ENCODE data around the gene DSG3.
"Not testable (repeated sequence)": the region's sequence is repeated elsewhere in the genome, so short reads cannot be mapped to it uniquely, and the experiment has no call there.

The DSG3 gene

DNA sequence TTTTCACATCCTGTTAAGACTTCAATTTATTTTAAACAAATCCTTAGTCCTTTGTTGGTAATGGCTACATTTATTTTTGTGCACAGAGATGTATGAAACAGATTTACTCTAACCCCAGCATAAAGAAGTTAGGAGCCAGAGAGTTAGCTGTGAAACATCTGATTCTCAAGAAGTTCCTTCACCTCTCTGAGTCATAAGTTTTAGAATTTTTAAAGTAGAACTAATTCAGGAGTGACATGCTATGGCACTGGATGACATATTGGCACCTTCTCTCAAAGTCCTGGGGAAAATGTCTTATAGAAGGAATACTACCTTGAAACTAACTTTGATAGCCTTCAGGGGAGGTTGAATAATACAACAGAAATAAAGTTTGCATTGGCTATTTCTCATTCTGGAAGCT is 44.0 kb downstream of the DSG3 start:
- Histone ChIP-seq H3K36me3 (ENCODE audit: control insufficient read depth, insufficient read depth, low read length) (no peaks in the 10 kb centered on the region), H3K9me3 (ENCODE audit: control insufficient read depth, insufficient read depth, low read length) (no peaks in the 10 kb centered on the region), H3K4me1 (ENCODE audit: control insufficient read depth, insufficient read depth, low read length) (no peaks in the 10 kb centered on the region), H3K4me3 (ENCODE audit: low read depth, low read length) (no peak overlapping the region), H3K27ac (ENCODE audit: low read depth, low read length) (no peak overlapping the region), H3K9ac (ENCODE audit: low read depth, low read length) (no peak overlapping the region), H3K27me3 (ENCODE audit: control insufficient read depth, insufficient read depth, low read length) (no peaks in the 10 kb centered on the region)

DNA sequence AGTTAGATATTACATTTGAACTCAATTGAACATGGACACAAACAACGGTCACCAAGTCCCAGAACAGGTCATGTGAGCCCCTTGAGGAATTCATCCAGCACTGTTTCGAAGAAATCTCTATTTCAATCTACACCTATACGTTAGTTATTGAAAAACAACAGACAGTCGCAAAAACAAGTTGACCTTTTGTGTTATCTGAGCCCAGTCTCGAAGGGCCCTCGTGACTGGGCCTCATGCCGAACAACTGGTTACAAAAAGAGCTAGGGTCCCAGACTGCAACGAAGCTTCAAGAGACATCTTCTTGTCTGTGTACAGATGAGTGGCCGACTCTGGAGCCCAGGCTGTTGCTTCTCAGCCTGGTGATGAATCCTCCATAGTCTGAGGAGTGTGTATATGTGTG is 45.1 kb downstream of the DSG3 start:
- Histone ChIP-seq H3K27ac (ENCODE audit: low read depth, low read length) (no peak overlapping the region), H3K4me3 (ENCODE audit: low read depth, low read length) (no peak overlapping the region), H3K4me1 (ENCODE audit: control insufficient read depth, insufficient read depth, low read length) (0 out of 2 replicates have a peak, but pooled peaks cover 8% of the 10 kb centered on the region), H3K9ac (ENCODE audit: low read depth, low read length) (no peak overlapping the region), H3K9me3 (ENCODE audit: control insufficient read depth, insufficient read depth, low read length) (no peaks in the 10 kb centered on the region), H3K36me3 (ENCODE audit: control insufficient read depth, insufficient read depth, low read length) (no peaks in the 10 kb centered on the region), H3K27me3 (ENCODE audit: control insufficient read depth, insufficient read depth, low read length) (peaks cover 4% of the 10 kb centered on the region; the same call in 1 of the 2 replicates)

DNA sequence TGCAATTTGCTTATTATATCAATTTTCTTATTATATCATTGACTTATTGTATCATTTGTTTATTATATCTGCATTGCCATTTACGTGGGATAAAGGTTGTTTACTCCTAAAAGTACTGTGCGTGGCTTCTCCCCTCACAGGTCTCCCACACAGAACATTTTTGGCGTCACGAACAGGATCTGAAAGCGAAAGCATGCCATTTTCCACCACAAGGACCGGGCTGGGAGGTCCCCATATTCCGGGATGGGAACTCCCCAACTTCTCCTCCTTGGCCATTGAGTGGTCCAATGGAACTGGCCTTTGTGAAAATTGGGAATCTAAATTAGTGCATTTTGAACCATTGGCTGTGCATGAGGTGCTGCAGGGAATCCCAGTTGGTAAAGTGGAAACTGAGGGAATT is 45.6 kb downstream of the DSG3 start:
- Histone ChIP-seq H3K4me3 (ENCODE audit: low read depth, low read length) (no peak overlapping the region), H3K36me3 (ENCODE audit: control insufficient read depth, insufficient read depth, low read length) (no peaks in the 10 kb centered on the region), H3K4me1 (ENCODE audit: control insufficient read depth, insufficient read depth, low read length) (0 out of 2 replicates have a peak, but pooled peaks cover 8% of the 10 kb centered on the region), H3K27ac (ENCODE audit: low read depth, low read length) (no peak overlapping the region), H3K27me3 (ENCODE audit: control insufficient read depth, insufficient read depth, low read length) (peaks cover 4% of the 10 kb centered on the region; the same call in 1 of the 2 replicates), H3K9me3 (ENCODE audit: control insufficient read depth, insufficient read depth, low read length) (no peaks in the 10 kb centered on the region), H3K9ac (ENCODE audit: low read depth, low read length) (no peak overlapping the region)

DNA sequence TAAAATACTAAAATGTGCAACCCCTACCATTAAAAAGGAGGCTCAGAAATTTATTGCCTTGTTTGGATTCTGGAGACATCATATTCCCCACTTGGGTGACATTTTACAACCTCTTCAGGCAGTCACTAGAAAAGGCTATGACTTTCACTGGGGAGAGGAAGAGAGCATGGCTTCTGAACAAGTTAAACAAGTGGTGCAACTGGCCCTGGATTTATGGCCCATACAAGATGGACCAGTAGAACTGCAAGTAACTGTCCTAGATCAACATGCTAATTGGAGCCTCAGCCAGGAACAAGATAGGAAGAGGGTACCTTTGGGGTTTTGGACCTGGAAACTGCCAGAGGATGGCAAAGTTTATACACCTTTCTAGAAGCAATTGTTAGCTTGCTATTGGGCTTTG is 46.4 kb downstream of the DSG3 start:
- Histone ChIP-seq H3K27ac (ENCODE audit: low read depth, low read length) (no peak overlapping the region), H3K9me3 (ENCODE audit: control insufficient read depth, insufficient read depth, low read length) (no peaks in the 10 kb centered on the region), H3K9ac (ENCODE audit: low read depth, low read length) (no peak overlapping the region), H3K4me3 (ENCODE audit: low read depth, low read length) (no peak overlapping the region), H3K4me1 (ENCODE audit: control insufficient read depth, insufficient read depth, low read length) (0 out of 2 replicates have a peak, but pooled peaks cover 8% of the 10 kb centered on the region), H3K36me3 (ENCODE audit: control insufficient read depth, insufficient read depth, low read length) (no peaks in the 10 kb centered on the region), H3K27me3 (ENCODE audit: control insufficient read depth, insufficient read depth, low read length) (peaks cover 4% of the 10 kb centered on the region; the same call in 1 of the 2 replicates)

DNA sequence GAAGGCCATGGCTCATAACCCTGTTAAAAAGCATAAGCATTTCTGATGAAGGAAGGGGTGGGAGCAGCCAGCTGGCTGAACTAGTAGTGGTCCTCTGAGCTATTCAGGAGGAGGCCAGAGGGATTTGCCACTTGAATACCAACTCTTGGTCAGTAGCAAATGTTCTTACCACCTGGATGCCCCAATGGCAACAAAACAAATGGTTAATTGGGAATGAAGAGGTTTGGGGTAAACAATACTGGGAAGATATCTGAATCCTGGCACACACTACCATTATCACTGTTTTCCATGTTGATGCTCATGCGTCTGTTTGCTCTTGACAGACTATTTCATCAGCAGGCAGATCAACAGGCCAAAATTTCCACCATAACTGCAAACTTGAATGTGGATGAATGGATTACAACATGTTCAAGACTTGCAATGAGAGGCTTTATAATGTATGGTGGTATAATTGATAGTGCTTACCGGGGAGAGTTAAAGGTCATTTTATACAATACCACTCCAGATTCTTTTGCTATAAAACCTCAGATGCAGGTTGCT is 47.2 kb downstream of the DSG3 start:
- not testable (repeated sequence) for H3K9me3 ChIP-seq (ENCODE audit: control insufficient read depth, insufficient read depth, low read length); H3K9ac ChIP-seq (ENCODE audit: low read depth, low read length); H3K27me3 ChIP-seq (ENCODE audit: control insufficient read depth, insufficient read depth, low read length); H3K27ac ChIP-seq (ENCODE audit: low read depth, low read length); H3K36me3 ChIP-seq (ENCODE audit: control insufficient read depth, insufficient read depth, low read length); H3K4me3 ChIP-seq (ENCODE audit: low read depth, low read length)
- H3K4me1 ChIP-seq (ENCODE audit: control insufficient read depth, insufficient read depth, low read length), result peaks cover 16% of the 10 kb centered on the region

DNA sequence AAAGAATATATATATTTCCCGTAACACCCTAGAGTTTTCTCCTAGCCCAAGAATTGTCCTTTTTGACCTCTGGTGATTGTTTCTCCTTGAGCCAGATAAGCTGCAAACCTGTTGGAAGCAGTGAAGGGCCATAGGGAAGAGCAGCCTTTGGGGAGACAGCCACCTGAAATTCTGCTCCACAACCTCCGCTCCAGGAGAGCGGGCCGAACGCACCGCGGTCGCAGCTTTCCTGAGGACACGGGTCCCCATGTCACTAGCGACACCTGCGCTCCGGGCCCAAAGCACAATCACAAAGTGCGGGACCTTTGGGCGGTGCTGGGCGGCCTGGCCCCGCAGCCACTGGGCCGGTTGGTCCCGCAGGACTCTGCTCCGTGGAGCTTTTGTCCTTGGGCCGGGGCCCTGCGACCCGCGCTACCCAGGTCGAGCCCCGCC is 49.9 kb downstream of the DSG3 start:
- peaks cover 4% of the 10 kb centered on the region; the same call in 1 of the 2 replicates for H3K27me3 ChIP-seq (ENCODE audit: control insufficient read depth, insufficient read depth, low read length)
- H3K4me1 ChIP-seq (ENCODE audit: control insufficient read depth, insufficient read depth, low read length), result peaks cover 33% of the 10 kb centered on the region
- H3K9me3 ChIP-seq (ENCODE audit: control insufficient read depth, insufficient read depth, low read length), result no peaks in the 10 kb centered on the region
- no peaks in the 10 kb centered on the region for H3K36me3 ChIP-seq (ENCODE audit: control insufficient read depth, insufficient read depth, low read length)
- peak overlapping the region; percentile 85 for H3K27ac ChIP-seq (ENCODE audit: low read depth, low read length)
- H3K9ac ChIP-seq (ENCODE audit: low read depth, low read length), result peak overlapping the region; percentile 96
- H3K4me3 ChIP-seq (ENCODE audit: low read depth, low read length), result peak overlapping the region; percentile 99

DNA sequence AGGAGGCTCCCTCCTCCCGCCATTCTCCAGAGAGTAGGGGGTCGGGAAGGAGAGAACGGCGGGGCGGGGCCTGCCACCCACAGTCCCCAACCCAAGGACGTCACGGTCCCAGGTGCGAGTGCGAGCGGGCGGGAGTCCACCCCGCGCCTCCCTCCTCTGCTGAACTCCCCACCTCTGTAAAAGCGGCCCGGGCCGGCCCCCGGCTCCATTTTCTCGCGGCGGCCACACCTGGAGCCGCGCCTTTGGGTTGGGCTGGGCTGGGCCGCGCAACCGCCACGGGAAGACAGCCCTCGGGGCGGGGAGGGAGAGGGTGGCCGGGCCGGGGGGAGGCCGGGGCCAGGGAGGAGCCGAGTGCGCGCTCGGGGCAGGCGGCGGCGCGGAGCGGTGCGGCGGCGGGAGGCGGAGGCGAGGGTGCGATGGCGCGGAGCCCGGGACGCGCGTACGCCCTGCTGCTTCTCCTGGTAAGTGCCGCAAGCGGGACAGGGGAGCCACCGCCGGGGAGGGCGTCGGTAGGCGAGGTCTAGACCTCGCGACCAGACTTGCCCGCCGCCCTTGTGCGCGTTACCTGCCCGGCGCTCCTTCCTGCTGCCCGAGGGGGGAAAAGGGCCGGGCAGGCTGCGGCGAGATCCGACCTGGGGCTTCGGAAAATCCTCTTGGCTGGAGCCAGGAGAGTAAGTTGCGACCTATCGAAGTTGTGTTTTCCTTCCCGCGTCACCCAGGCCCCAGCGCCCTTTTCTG is 50.5 kb downstream of the DSG3 start, which contains the start of gene DSG2:
Gene DSG2, plus strand, starts transcription at position 342 of the 738 bp plus-strand sequence. Its CDS starts 75 bp downstream, at position 417.
- Histone ChIP-seq H3K4me3 (ENCODE audit: low read depth, low read length) (peak within 1 kb of the TSS; percentile 99), H3K36me3 (ENCODE audit: control insufficient read depth, insufficient read depth, low read length) (peaks cover 2% of the 10 kb centered on the region; the same call in 1 of the 2 replicates), H3K9me3 (ENCODE audit: control insufficient read depth, insufficient read depth, low read length) (no peaks in the 10 kb centered on the region), H3K9ac (ENCODE audit: low read depth, low read length) (peak within 1 kb of the TSS; percentile 96), H3K27me3 (ENCODE audit: control insufficient read depth, insufficient read depth, low read length) (peaks cover 4% of the 10 kb centered on the region; the same call in 1 of the 2 replicates), H3K27ac (ENCODE audit: low read depth, low read length) (peak within 1 kb of the TSS; percentile 85), H3K4me1 (ENCODE audit: control insufficient read depth, insufficient read depth, low read length) (peaks cover 33% of the 10 kb centered on the region)

DNA sequence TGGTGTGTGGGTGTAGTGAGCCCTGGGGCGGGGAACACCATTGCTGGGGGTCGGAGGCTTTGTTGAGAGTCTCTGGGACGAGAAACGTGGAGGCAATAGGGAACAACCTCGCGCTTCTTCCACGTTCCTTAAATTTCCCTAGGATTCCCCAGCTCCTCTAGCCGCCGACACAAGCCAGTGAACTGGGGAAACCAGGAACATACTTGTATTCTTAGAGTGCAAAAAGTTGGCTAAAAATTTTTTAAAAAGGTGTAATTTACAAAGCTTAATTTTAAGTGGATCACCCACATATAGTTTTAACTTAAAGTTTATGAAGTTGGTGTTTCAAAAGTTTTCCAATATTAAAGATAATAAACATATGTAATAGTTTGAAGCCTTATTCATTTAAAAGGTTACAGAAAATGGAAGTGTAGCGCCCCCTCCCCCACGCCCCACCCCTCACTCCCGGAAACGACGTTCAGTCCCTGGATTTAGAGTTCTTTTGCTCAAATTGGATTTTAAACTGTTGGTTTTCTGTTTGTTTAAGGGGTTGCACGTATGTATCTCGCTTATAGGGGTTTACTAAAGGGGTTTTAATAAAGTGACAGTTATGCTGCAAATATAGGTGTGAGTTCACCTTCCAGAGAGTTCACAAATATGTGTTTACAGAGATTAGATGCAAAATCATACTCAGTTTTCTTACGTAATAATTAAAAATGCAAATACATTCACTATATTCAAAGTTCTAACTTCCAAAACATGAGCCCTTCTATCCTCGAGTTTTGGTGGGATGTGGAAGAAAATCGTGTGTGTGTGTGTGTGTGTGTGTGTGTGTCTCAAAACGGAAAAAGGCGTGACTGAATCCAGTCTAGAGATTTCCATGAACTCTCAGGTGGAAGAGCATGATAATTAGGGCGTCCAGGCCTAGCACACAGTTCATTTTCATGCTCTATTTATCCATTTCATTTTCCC is 51.3 kb downstream of the DSG3 start:
- Histone ChIP-seq H3K27me3 (ENCODE audit: control insufficient read depth, insufficient read depth, low read length) (peaks cover 4% of the 10 kb centered on the region; the same call in 1 of the 2 replicates), H3K9ac (ENCODE audit: low read depth, low read length) (peak overlapping the region; percentile 96), H3K4me1 (ENCODE audit: control insufficient read depth, insufficient read depth, low read length) (peaks cover 33% of the 10 kb centered on the region), H3K4me3 (ENCODE audit: low read depth, low read length) (peak overlapping the region; percentile 99), H3K36me3 (ENCODE audit: control insufficient read depth, insufficient read depth, low read length) (peaks cover 3% of the 10 kb centered on the region; the same call in 1 of the 2 replicates), H3K9me3 (ENCODE audit: control insufficient read depth, insufficient read depth, low read length) (no peaks in the 10 kb centered on the region), H3K27ac (ENCODE audit: low read depth, low read length) (peak overlapping the region; percentile 85)

DNA sequence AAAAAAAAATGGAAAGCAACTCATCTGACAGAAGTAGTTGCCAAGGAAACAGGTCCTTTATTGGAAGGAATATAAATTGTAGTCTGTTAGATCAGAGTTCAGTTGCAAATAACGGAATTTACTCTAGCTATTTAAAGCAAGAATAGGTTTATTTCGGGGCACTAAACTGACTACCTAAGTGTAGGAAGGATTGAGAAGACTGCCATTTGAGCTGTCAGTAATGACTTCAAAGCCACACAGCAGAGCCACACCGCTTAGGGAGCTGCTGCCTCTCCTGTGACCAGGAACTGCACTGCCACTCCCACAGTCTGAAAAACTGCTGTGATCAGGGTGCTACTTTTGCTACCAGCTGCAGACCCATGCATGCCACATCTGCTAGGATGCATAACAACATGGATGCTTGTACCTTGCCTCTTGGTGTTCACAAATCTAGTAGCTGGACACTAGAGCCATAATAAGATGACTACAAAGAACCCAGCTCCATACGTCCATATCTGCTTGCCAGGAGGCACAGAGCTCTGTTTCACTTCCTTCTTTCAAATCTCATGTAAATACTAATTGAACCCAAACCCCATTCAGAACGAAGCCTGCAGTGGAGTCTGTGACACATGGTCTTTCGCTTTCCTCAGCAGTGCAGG is 52.6 kb downstream of the DSG3 start:
- no peaks in the 10 kb centered on the region for H3K9me3 ChIP-seq (ENCODE audit: control insufficient read depth, insufficient read depth, low read length)
- no peak overlapping the region for H3K9ac ChIP-seq (ENCODE audit: low read depth, low read length)
- peaks cover 4% of the 10 kb centered on the region; the same call in 1 of the 2 replicates for H3K27me3 ChIP-seq (ENCODE audit: control insufficient read depth, insufficient read depth, low read length)
- no peak overlapping the region for H3K27ac ChIP-seq (ENCODE audit: low read depth, low read length)
- peaks cover 33% of the 10 kb centered on the region for H3K4me1 ChIP-seq (ENCODE audit: control insufficient read depth, insufficient read depth, low read length)
- peaks cover 3% of the 10 kb centered on the region; the same call in 1 of the 2 replicates for H3K36me3 ChIP-seq (ENCODE audit: control insufficient read depth, insufficient read depth, low read length)
- H3K4me3 ChIP-seq (ENCODE audit: low read depth, low read length), result peak overlapping the region; percentile 99

DNA sequence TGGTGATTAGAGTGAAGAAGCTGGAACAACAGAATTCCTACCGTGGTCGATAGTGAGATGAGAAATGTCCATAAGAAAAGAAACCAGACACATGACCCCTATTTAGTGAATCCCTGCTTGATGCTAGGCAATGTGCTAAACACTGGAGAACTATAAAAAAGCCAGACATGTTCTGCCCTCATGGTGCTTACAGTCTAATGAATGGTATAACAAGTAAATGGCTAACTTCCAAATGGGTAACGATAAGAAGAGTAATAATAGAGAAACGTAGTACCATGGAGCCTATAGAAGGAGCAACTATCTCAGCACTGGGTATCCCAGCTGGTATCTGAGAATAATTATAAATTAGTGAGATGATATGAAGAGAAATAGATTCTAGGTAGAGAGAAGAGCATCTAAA is 55.5 kb downstream of the DSG3 start:
- no peak overlapping the region for H3K27ac ChIP-seq (ENCODE audit: low read depth, low read length)
- no peaks in the 10 kb centered on the region for H3K27me3 ChIP-seq (ENCODE audit: control insufficient read depth, insufficient read depth, low read length)
- H3K9me3 ChIP-seq (ENCODE audit: control insufficient read depth, insufficient read depth, low read length), result no peaks in the 10 kb centered on the region
- peaks cover 24% of the 10 kb centered on the region for H3K4me1 ChIP-seq (ENCODE audit: control insufficient read depth, insufficient read depth, low read length)
- no peak overlapping the region for H3K9ac ChIP-seq (ENCODE audit: low read depth, low read length)
- H3K4me3 ChIP-seq (ENCODE audit: low read depth, low read length), result no peak overlapping the region
- H3K36me3 ChIP-seq (ENCODE audit: control insufficient read depth, insufficient read depth, low read length), result peaks cover 3% of the 10 kb centered on the region
